ENCODE results near the gene WNK2.

The WNK2 gene

GRCh38 chr9:93204470-93205043 lies 20.6 kb downstream of the WNK2 start:
- DNase-seq = no peak
- Mint-ChIP-seq H3K4me3 (no peak overlapping the region), H3K4me1 (peaks cover 87% of the 10 kb centered on the region), H3K27me3 (ENCODE audit: low read depth, poor library complexity) (peaks cover 4% of the 10 kb centered on the region), H3K9me3 (no peaks in the 10 kb centered on the region), H3K36me3 (ENCODE audit: low read depth) (no peaks in the 10 kb centered on the region), H3K27ac (peak overlapping the region; percentile 88)
- TF ChIP-seq CTCF (IDR thresholded peaks at IDR 0.05) = no peak

GRCh38 chr9:93205045-93205768 lies 21.3 kb downstream of the WNK2 start:
- H3K27ac Mint-ChIP-seq = peak overlapping the region; percentile 88
- H3K9me3 Mint-ChIP-seq = no peaks in the 10 kb centered on the region
- TF ChIP-seq CTCF (IDR thresholded peaks at IDR 0.05) = no peak
- peaks cover 4% of the 10 kb centered on the region for H3K27me3 Mint-ChIP-seq (ENCODE audit: low read depth, poor library complexity)
- peaks cover 87% of the 10 kb centered on the region for H3K4me1 Mint-ChIP-seq
- DNase-seq = peak; percentile 67
- H3K4me3 Mint-ChIP-seq = peak overlapping the region; percentile 50
- no peaks in the 10 kb centered on the region for H3K36me3 Mint-ChIP-seq (ENCODE audit: low read depth)

- no peaks in the 10 kb centered on the region for H3K9me3 Mint-ChIP-seq
- DNase-seq = no peak
- H3K4me3 Mint-ChIP-seq = peak overlapping the region; percentile 50
- TF ChIP-seq CTCF (IDR thresholded peaks at IDR 0.05) = no peak
- no peaks in the 10 kb centered on the region for H3K36me3 Mint-ChIP-seq (ENCODE audit: low read depth)
- H3K27ac Mint-ChIP-seq = no peak overlapping the region
- H3K4me1 Mint-ChIP-seq = peaks cover 79% of the 10 kb centered on the region
- H3K27me3 Mint-ChIP-seq (ENCODE audit: low read depth, poor library complexity) = no peaks in the 10 kb centered on the region
These were observed 22.1 kb downstream of the WNK2 start for GRCh38 chr9:93205896-93206575.

DNA sequence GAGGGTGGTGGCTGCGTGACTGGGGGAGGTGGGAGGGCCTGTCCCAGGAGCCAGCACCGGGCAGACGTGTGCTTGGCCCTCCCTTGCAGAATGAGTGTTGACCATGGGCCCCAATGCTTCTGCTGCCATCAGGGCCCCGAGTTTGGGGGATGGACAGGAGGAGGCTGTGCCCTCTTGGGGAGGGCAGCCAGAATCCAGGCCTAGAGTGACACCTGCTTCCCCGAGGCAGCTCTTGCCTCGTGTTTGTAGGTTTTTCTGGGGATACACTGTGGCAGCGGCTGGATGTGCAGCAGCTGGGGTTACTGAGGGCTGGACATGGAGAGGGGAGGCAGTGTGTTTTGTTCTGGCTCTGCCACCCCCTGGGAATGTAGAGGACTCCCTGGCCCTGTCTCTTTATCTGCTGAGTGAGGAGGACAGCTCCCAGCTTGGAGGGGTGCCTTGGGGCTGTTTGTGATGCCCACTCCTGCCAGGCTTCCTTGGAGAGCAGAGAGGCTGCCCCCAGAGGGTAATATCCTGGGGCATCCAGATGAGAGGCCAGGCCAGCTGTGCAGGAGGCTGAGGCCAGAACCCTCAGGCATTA lies 22.7 kb downstream of the WNK2 start:
- Mint-ChIP-seq H3K4me1 (peaks cover 73% of the 10 kb centered on the region), H3K27ac (no peak overlapping the region), H3K9me3 (no peaks in the 10 kb centered on the region), H3K36me3 (ENCODE audit: low read depth) (no peaks in the 10 kb centered on the region), H3K4me3 (no peak overlapping the region), H3K27me3 (ENCODE audit: low read depth, poor library complexity) (no peaks in the 10 kb centered on the region)
- no peak for TF ChIP-seq CTCF (IDR thresholded peaks at IDR 0.05)
- no peak for DNase-seq

GRCh38 chr9:93207326-93207814 lies 23.4 kb downstream of the WNK2 start:
- no peaks in the 10 kb centered on the region for H3K36me3 Mint-ChIP-seq (ENCODE audit: low read depth)
- peak overlapping the region; percentile 83 for H3K27ac Mint-ChIP-seq
- peaks cover 66% of the 10 kb centered on the region for H3K4me1 Mint-ChIP-seq
- no peak for TF ChIP-seq CTCF (IDR thresholded peaks at IDR 0.05)
- H3K27me3 Mint-ChIP-seq (ENCODE audit: low read depth, poor library complexity) = no peaks in the 10 kb centered on the region
- no peak overlapping the region for H3K4me3 Mint-ChIP-seq
- no peak for DNase-seq
- no peaks in the 10 kb centered on the region for H3K9me3 Mint-ChIP-seq
